ENCODE results near the gene NKAIN2.
"Not testable (repeated sequence)": the region's sequence is repeated elsewhere in the genome, so short reads cannot be mapped to it uniquely, and the experiment has no call there.

Gene NKAIN2

GRCh38 chr6:124356276-124356810 lies 552.7 kb downstream of the NKAIN2 start:
- DNase-seq: no peak

GRCh38 chr6:124356811-124357210 lies 553.1 kb downstream of the NKAIN2 start:
- no peak for DNase-seq

- DNase-seq: no peak
These were observed 564.5 kb downstream of the NKAIN2 start for GRCh38 chr6:124368131-124368530.

GRCh38 chr6:124371974-124372475 lies 568.4 kb downstream of the NKAIN2 start:
- DNase-seq: no peak

GRCh38 chr6:124373386-124373785 lies 569.7 kb downstream of the NKAIN2 start:
- DNase-seq: no peak

- no peak for DNase-seq
These were observed 585.5 kb downstream of the NKAIN2 start for GRCh38 chr6:124389127-124389526.

- DNase-seq: no peak
These were observed 589.9 kb downstream of the NKAIN2 start for GRCh38 chr6:124393536-124393935.

- no peak for DNase-seq
These were observed 592.7 kb downstream of the NKAIN2 start for GRCh38 chr6:124396361-124396760.

GRCh38 chr6:124400261-124400999 lies 596.8 kb downstream of the NKAIN2 start:
- DNase-seq: no peak

GRCh38 chr6:124410425-124410824 lies 606.8 kb downstream of the NKAIN2 start:
- not testable (repeated sequence) for DNase-seq

- not testable (repeated sequence) for DNase-seq
These were observed 609.0 kb downstream of the NKAIN2 start for GRCh38 chr6:124412657-124413056.

- DNase-seq: no peak
These were observed 616.6 kb downstream of the NKAIN2 start for GRCh38 chr6:124420116-124420840.

- DNase-seq: no peak
These were observed 620.0 kb downstream of the NKAIN2 start for GRCh38 chr6:124423621-124424020.

GRCh38 chr6:124430740-124431318 lies 627.2 kb downstream of the NKAIN2 start:
- DNase-seq: no peak

- no peak for DNase-seq
These were observed 629.0 kb downstream of the NKAIN2 start for GRCh38 chr6:124432620-124433019.

GRCh38 chr6:124433387-124434160 lies 629.9 kb downstream of the NKAIN2 start:
- no peak for DNase-seq

- DNase-seq: no peak
These were observed 630.8 kb downstream of the NKAIN2 start for GRCh38 chr6:124434421-124434820.

- no peak for DNase-seq
These were observed 633.1 kb downstream of the NKAIN2 start for GRCh38 chr6:124436803-124437202.

GRCh38 chr6:124438546-124439065 lies 634.9 kb downstream of the NKAIN2 start:
- no peak for DNase-seq

- DNase-seq: no peak
These were observed 637.8 kb downstream of the NKAIN2 start for GRCh38 chr6:124441450-124441849.

GRCh38 chr6:124443541-124443940 lies 639.9 kb downstream of the NKAIN2 start:
- no peak for DNase-seq

- DNase-seq: no peak
These were observed 641.9 kb downstream of the NKAIN2 start for GRCh38 chr6:124445581-124445980.
